Ishikawa (cell line): ENCODE results near the gene ANKRD11.

Source experiments
- CEBPB ChIP-seq: IDR thresholded peaks from 2 replicates; pipeline ENCODE4 v1.6.1; 2012
- CREB1 ChIP-seq: IDR thresholded peaks from 2 replicates; pipeline ENCODE4 v1.6.1; 2012; ENCODE audit warnings: low read depth
- EGR1 ChIP-seq: IDR thresholded peaks from 2 replicates; pipeline ENCODE4 v1.6.1; 2012
- EP300 ChIP-seq: IDR thresholded peaks from 2 replicates; pipeline ENCODE4 v1.6.1; 2012; ENCODE audit warnings: borderline replicate concordance
- FOXM1 ChIP-seq: IDR thresholded peaks from 2 replicates; pipeline ENCODE4 v1.6.1; 2012; ENCODE audit warnings: low read depth, borderline replicate concordance
- NFIC ChIP-seq: IDR thresholded peaks from 2 replicates; pipeline ENCODE4 v1.6.1; 2012
- RAD21 ChIP-seq: IDR thresholded peaks from 2 replicates; pipeline ENCODE4 v1.6.1; 2012; ENCODE audit warnings: low read depth
- TAF1 ChIP-seq: IDR thresholded peaks from 2 replicates; pipeline ENCODE4 v1.6.1; 2012; ENCODE audit warnings: low read depth, mild to moderate bottlenecking
- TCF12 ChIP-seq: IDR thresholded peaks from 2 replicates; pipeline ENCODE4 v1.6.1; 2012; ENCODE audit warnings: low read depth
- TEAD4 ChIP-seq: IDR thresholded peaks from 2 replicates; pipeline ENCODE4 v1.6.1; 2012
- YY1 ChIP-seq: IDR thresholded peaks from 2 replicates; pipeline ENCODE4 v1.6.1; 2012; ENCODE audit warnings: low read depth
- ZBTB7A ChIP-seq: IDR thresholded peaks from 2 replicates; pipeline ENCODE4 v1.6.1; 2012; ENCODE audit warnings: low read depth
- TF ChIP-seq, protein P1 (sequence below): IDR thresholded peaks from 2 replicates; pipeline ENCODE4 v1.6.1; 2012
- TF ChIP-seq, protein P2 (sequence below): IDR thresholded peaks from 2 replicates; pipeline ENCODE4 v1.6.1; 2012
- TF ChIP-seq, protein P3 (sequence below): IDR thresholded peaks from 2 replicates; pipeline ENCODE4 v1.6.1; 2012; ENCODE audit warnings: low read depth, mild to moderate bottlenecking

Gene ANKRD11

DNA sequence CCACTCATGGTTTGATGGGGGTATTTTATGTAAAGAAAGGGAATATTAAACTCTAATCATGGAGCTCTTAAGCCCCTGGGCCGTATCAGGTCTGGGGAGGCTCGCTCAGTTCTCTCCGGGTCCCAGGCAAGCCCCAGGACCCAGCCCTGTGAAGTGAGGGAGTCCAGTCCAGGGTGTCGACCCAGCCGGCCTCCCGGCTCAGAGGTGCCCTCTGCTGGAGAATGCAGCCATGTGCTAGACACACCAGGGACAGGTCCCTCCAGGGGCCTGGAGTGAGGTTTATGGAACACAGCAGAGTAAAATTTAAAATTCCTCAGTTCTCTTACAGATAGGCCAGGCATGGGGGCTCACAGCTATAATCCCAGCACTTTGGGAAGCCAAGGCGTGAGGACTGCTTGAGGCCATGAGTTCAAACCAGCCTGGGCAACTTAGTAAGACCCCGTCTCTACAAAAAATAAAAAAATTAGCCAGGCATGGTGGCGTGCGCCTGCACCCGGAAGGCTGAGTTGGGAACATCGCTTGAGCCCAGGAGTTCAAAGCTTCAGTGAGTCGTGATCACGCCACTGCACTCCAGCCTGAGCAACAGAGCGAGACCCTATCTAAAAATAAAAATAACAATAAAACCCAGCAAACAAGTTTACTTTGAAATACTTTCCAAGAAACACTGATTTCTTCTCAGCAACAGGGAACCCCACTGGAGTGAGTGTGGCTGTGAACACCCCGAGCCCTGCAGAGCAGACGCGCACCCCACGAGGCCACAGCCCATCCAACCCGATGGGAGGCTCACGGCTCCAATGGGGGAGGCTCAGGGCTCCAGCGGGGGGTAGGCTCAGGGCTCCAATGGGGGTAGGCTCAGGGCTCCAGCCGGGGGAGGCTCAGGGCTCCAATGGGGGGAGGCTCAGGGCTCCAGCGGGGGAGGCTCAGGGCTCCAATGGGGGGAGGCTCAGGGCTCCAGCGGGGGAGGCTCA is 200.6 kb downstream of the ANKRD11 start:
- TF ChIP-seq, protein P1, sequence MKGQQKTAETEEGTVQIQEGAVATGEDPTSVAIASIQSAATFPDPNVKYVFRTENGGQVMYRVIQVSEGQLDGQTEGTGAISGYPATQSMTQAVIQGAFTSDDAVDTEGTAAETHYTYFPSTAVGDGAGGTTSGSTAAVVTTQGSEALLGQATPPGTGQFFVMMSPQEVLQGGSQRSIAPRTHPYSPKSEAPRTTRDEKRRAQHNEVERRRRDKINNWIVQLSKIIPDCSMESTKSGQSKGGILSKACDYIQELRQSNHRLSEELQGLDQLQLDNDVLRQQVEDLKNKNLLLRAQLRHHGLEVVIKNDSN: no peak
- TF ChIP-seq RAD21 (peak; percentile 52), ZBTB7A (no peak), FOXM1 (no peak), TAF1 (no peak), YY1 (no peak), CEBPB (no peak), NFIC (no peak), TEAD4 (peak; percentile 51; the same call in 1 of the 2 replicates)
- TF ChIP-seq, protein P2, sequence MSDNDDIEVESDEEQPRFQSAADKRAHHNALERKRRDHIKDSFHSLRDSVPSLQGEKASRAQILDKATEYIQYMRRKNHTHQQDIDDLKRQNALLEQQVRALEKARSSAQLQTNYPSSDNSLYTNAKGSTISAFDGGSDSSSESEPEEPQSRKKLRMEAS: 0 out of 2 replicates have a peak, but pooled peaks have one; percentile 29

DNA sequence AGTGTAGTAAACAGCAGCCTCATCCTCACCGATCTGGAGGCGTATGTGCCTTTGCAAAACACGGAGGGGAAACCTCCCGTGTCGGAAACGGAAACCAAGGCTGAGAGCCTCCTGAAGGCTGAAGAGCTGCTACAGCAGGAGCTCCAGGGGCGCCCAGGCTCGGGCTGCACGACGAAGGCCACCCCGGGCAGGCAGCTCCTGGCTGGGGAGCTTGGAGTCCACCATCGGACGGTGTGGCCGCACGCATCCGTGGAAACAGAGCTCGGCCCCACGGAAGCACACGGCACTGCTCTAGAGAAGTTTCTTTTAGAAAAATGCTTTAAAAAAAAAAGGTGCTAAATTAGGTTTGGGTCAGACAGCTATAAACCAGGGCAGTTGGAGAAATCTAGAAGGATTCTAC is 201.4 kb downstream of the ANKRD11 start:
- TF ChIP-seq FOXM1 (no peak), ZBTB7A (no peak), NFIC (no peak), TAF1 (no peak)
- TF ChIP-seq, protein P1: no peak

DNA sequence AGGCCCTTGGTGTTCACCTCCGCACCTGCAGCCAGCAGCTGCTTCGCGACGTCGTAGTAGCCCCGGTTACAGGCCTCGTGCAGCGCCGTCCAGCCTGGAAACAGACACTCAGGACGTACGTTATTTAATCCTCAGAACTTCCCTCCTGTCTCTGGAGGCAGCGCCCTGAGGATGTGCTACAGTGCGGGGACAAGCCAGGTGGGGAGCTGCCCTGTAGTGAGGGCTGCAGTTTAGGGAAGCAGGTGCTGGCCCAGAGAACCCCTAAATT is 201.8 kb downstream of the ANKRD11 start:
- no peak for TF ChIP-seq RAD21
- no peak for TF ChIP-seq TAF1
- no peak for TF ChIP-seq EP300

DNA sequence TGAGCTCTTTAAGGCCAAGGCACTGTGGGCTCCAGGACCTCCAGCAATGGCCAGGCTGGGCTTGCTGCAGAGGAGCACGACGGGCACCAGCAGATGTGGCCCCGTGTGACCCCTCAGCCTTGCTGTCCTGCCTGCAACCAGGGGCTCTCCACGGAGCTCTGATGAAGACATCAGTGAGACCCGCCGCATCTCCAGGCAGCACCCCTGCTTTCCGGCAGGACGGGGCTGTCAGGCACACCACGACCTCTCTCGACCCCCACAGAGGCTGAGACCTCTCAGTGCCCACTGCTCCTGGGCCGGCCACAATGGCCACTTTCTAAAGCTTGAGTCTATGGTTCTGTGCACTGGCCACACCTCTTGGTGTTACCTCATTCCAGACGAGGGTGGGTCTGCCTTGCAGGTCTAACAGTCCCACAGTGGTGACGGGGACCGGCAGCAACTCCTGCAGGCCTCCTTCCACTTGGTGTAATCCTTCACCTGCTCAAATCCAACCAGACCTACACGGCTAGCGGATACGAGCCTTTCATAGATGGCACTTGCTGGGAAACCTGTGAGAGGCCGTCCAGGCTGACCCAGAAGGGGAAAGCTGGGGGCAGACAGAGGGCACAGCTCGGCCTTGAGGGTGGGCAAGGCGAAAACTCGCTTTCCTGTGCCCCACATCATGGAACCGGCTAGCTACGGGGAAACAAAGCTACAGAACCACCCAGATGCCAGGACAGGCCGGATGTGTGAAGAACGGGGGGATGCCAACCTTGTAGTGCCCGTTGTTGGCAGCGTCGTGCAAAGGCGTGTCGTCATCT is 202.4 kb downstream of the ANKRD11 start:
- TF ChIP-seq TEAD4: no peak
- no peak for TF ChIP-seq EGR1
- TF ChIP-seq RAD21: no peak
- TF ChIP-seq, protein P3, sequence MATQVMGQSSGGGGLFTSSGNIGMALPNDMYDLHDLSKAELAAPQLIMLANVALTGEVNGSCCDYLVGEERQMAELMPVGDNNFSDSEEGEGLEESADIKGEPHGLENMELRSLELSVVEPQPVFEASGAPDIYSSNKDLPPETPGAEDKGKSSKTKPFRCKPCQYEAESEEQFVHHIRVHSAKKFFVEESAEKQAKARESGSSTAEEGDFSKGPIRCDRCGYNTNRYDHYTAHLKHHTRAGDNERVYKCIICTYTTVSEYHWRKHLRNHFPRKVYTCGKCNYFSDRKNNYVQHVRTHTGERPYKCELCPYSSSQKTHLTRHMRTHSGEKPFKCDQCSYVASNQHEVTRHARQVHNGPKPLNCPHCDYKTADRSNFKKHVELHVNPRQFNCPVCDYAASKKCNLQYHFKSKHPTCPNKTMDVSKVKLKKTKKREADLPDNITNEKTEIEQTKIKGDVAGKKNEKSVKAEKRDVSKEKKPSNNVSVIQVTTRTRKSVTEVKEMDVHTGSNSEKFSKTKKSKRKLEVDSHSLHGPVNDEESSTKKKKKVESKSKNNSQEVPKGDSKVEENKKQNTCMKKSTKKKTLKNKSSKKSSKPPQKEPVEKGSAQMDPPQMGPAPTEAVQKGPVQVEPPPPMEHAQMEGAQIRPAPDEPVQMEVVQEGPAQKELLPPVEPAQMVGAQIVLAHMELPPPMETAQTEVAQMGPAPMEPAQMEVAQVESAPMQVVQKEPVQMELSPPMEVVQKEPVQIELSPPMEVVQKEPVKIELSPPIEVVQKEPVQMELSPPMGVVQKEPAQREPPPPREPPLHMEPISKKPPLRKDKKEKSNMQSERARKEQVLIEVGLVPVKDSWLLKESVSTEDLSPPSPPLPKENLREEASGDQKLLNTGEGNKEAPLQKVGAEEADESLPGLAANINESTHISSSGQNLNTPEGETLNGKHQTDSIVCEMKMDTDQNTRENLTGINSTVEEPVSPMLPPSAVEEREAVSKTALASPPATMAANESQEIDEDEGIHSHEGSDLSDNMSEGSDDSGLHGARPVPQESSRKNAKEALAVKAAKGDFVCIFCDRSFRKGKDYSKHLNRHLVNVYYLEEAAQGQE: no peak
- TF ChIP-seq, protein P2: no peak
- TF ChIP-seq TAF1: no peak
- no peak for TF ChIP-seq CEBPB
- no peak for TF ChIP-seq YY1
- TF ChIP-seq CREB1: no peak
- TF ChIP-seq, protein P1: no peak
- no peak for TF ChIP-seq FOXM1
- no peak for TF ChIP-seq TCF12
- TF ChIP-seq EP300: no peak

DNA sequence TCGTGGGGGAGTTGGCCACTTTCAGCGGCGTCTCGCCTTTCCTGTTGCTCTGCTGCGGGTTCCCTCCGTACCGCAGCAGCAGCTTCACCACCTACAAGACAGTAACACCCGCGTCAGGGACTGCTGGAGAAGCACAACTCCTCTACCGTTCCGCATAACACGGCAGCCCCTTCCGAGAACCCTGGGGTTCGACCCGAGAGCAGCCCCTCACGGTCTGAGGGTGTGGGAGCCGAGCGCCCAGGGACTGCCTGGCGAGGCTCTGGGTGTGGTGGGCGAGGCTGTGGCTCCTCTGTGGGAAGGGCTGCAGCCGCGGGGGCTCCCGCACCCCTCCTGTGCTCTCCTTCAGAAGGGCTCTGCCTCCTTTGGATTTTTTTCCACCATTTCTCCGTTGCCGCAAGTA is 204.3 kb downstream of the ANKRD11 start:
- no peak for TF ChIP-seq NFIC
- TF ChIP-seq TAF1: no peak
- TF ChIP-seq ZBTB7A: no peak
- no peak for TF ChIP-seq TEAD4
- no peak for TF ChIP-seq FOXM1
- TF ChIP-seq EGR1: no peak

DNA sequence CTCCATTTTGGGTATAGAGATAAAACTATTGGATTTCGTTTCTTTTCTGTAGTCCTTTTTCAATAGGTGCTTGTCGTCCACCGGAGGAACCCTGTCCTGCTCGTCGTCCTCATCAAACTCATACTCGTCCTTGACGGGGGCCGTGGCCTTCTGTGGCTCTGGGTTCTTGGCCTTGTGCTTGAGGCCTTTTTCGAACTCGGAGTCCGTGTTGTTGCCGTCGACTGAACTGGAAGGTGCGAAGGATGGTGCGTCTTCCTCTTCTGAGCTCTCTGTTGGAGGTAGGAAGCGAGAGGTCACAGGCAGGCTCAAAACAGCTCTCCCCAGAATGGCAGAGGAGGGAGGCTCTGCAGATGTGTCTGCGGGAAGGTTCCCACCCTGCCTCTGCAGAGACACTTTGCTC is 205.0 kb downstream of the ANKRD11 start:
- TF ChIP-seq, protein P1: no peak
- TF ChIP-seq NFIC (no peak), FOXM1 (no peak), EP300 (no peak), CEBPB (no peak), CREB1 (no peak), RAD21 (no peak), TCF12 (no peak), TAF1 (no peak), YY1 (no peak), EGR1 (no peak), TEAD4 (no peak), ZBTB7A (no peak)
- TF ChIP-seq, protein P3: no peak
- TF ChIP-seq, protein P2: no peak
